ENCODE data around the gene TRIM52.
"Not testable (repeated sequence)": the region's sequence is repeated elsewhere in the genome, so short reads cannot be mapped to it uniquely, and the experiment has no call there.

TRIM52 gene

DNA sequence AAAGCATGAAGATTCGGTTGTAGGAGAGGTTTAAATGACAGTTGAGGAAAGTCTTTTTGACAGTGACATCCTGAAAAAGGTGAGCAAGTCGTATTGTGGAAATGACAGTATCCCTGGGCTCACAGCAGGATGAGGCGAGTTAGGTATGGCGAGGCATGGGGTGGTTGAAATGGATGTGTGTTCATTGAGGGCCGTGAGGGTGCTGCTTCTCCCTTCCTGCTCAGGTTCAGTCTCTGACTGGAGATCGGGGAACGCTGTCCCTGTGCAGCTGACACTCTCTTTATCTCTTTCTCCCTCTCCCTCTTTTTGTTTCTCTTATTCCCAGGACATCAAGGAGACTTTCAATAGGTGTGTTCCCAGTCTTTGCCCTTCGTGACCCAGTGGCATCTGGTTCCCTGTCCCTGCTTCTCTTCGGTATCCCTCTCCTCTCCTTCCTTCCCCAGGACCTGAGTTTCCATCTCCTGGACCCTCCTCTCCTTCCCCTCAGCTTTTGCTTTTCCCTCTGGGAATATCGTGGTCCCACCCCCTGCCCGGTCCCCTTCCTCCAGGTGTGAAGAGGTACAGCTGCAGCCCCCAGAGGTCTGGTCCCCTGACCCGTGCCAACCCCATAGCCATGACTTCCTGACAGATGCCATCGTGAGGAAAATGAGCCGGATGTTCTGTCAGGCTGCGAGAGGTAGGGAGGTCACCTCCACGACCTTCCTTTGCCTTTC is 27.7 kb downstream of the TRIM52 start:
- no peak for DNase-seq

GRCh38 chr5:181232593-181232992 is 28.4 kb downstream of the TRIM52 start:
- no peak for DNase-seq

GRCh38 chr5:181231432-181231831 is 29.5 kb downstream of the TRIM52 start:
- no peak for DNase-seq

- no peak for DNase-seq
These were observed 30.4 kb downstream of the TRIM52 start for GRCh38 chr5:181230551-181230950.

GRCh38 chr5:181229996-181230395 is 30.9 kb downstream of the TRIM52 start:
- DNase-seq: no peak

DNA sequence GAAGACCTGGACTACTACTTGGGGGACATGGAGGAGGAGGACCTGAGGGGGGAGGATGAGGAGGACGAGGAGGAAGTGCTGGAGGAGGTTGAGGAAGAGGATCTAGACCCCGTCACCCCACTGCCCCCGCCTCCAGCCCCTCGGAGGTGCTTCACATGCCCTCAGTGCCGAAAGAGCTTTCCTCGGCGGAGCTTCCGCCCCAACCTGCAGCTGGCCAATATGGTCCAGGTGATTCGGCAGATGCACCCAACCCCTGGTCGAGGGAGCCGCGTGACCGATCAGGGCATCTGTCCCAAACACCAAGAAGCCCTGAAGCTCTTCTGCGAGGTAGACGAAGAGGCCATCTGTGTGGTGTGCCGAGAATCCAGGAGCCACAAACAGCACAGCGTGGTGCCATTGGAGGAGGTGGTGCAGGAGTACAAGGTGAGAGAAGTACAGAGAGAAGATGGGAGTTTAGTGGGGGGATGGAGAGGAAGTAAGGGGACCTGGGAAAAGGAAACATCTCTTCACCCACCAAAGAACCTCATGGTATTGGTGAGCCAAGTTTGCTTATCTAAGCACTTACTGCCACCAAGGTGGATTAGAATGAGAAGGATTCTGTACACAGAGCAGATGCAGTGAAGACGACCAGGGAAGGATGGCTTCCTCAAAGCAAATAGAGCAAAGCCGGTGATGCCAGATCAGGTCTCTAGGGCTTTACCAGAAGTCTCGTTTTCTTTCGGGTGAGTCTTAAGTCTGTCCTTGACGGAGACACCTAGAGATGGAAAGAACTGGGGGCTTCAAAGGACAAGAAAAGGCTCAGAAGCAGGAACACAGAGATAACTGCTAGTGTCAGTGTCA is 36.3 kb downstream of the TRIM52 start:
- DNase-seq: no peak

- DNase-seq: peak; percentile 48
These were observed 37.1 kb downstream of the TRIM52 start for GRCh38 chr5:181223729-181224389.

DNA sequence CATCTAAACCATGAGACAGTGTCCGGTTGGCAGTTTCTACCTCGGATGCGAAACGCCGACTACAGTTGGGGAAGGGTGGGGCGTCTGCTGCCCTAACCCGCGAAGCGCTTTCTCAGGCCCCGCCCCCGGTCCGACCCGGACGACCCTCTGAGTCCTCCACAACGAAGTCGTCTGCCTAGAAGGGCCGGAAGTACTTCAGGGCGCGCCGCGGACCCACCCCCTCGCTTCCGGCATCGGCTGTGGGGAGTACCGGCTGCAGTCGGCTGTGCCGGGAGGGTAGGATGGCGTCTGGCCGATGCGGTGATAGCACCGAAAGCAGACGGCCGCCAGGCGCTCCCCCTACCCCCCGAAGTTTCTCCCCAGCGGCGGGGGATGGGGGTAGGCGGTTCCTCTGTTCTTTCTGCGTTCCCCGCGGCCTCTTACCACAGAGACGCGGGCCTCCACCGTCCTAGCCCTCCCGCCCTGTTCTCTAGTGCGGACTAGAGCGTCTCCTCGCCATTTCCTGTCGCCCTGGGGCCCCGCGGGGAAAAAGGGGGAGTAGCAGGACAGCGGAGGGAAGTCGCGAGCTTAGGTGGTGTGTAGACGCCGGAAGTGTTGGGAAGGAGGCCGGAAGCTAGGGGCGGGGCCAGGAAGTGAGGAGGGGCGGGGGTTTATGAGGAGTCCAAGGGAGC is 37.8 kb downstream of the TRIM52 start, which contains the start of gene TRIM41:
Gene TRIM41 (plus strand): TSS at position 224 of the 671 bp plus-strand sequence. CDS start 719 bp downstream, outside the sequence.
- peak; percentile 99 for DNase-seq

- DNase-seq: no peak
These were observed 38.3 kb downstream of the TRIM52 start for GRCh38 chr5:181222630-181223057.

DNA sequence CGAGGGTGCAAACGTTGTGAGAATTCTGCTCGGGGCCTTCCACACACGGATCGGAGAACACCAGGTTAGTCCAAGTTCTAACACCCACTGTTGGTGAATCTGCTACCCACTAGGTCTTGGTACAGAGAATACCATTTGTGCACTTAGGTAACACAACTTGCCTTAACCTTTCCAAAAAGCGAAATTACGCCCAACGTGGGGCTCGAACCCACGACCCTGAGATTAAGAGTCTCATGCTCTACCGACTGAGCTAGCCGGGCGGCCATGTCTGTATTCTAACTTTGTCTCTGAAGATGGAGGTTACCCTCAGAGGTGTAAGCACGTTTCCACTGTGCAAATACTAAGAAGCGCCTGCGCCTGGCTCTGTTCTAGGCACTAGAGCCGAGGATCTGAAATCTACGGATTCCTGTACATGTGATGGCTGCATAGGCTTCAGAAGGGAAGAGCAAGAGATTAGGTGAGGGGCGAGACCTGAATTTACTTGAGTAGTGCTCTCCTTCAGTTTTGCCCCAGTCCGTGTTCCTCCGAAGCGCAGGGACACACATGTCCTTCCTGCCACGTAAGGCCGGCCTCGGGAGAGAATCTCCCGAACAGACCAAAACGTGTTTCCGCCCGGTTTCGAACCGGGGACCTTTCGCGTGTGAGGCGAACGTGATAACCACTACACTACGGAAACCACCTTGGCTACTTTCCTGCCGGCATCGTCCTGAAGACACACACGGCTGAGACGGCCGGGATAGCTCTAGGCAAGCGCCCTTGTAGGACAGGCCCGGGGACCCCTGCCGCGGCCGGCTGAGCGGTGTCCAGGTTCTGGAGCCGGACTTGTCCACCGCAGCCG is 38.9 kb downstream of the TRIM52 start:
- DNase-seq: peak; percentile 98

DNA sequence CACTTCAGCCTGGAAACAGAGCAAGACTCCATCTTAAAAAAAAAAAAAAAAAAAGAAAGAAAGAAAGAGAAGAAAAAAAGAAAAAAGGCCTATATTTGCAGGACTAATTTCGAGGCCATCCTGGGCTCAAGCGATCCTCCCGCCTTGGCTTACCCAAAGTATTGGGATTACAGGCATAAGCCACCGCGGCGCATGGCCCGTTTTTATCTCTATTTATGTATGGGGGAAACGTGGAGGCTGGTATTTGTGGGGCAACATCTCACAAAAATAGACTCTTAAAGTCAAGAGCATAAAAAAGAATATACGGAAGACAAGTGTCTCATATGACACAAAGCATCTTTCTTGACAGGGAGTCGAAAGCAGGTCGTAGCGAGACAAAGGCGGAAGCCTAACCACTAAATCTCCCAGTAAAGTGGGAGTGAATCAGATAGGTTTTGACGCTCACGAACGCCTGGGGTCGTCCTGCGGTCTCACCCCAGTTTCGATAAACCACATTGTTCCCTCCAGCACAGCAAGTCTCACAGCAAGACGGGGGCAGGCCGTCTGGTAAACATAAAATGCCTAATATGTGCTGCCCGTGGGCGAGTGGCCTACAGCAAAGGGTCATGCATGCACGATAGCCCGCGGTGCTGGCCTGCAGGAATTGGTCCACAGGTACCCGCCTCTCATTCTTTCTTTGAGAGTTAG is 39.7 kb downstream of the TRIM52 start:
- no peak for DNase-seq

GRCh38 chr5:181220178-181220515 is 40.8 kb downstream of the TRIM52 start:
- DNase-seq: no peak

- no peak for DNase-seq
These were observed 41.4 kb downstream of the TRIM52 start for GRCh38 chr5:181219262-181220177.

GRCh38 chr5:181218795-181219124 is 42.2 kb downstream of the TRIM52 start:
- no peak for DNase-seq

DNA sequence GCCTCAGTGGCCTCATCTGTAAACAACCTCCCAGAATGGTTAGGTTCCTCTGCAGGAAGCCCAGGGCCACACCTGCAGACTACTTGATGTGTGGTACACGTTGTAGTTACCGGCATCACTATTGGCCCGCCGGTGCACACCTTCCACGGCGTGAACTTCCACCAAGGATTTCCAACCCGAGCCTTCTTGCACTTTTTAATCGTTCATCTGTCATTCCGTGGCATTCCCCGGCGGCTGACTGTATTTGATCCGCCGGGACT is 43.2 kb downstream of the TRIM52 start:
- no peak for DNase-seq

- peak; percentile 74 for DNase-seq
These were observed 43.7 kb downstream of the TRIM52 start for GRCh38 chr5:181217111-181217802.

- peak; percentile 38 for DNase-seq
These were observed 44.6 kb downstream of the TRIM52 start for GRCh38 chr5:181215997-181216989.

DNA sequence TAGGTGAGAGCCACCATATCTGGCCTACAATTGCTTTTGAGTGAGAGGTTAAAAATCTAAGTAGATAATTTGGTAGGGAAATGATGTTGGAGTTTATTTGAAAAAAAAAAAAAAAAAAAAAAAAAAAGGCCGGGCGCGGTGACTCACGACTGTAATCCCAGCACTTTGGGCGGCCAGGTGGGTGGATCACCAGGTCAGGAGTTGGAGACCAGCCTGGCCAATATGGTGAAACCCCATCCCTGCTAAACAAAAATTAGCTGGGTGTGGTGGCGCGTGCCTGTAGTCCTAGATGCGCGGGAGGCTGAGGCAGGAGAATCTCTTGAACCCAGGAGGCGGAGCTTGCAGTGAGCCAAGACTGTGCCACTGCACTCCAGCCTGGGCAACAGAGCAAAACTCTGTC is 46.7 kb downstream of the TRIM52 start:
- not testable (repeated sequence) for DNase-seq

DNA sequence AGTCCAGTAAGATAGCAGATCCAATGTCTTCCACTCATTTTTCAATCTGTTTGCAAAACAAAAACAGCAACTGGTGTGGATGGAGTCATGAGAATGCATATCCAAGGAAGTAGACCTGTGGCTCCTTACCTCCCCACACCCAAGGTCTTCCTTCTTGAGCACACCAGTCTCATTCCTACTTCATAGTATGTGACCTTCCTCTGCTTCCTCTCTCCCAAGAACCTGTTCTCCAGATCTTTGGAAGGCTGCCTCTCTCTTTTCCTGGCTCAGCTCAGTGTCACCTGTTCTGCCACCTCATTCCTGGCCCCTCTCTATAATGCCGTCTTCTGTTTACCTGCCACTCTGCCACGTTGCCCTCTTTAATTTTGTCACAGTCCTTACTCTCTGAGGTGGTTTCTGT is 48.0 kb downstream of the TRIM52 start:
- DNase-seq: no peak

Measured in EL (cell line).